A549 treated with RU486 at 1 μM for 4 hours (cell line): ENCODE results near the gene SPAG17. TPM values are rescaled to one million over a fixed set of nuclear protein-coding genes. Genes with fewer than 3 reads are reported as not detected.

Experiments used
- total RNA-seq: library from RNA; stranded (reverse); fragments of 200-300 nt; extraction: Qiagen RNA extraction; gene quantifications from 5 replicates; pipeline ENCODE4 v1.2.3, GENCODE V29; 2022; ENCODE audit warnings: low read depth

Gene SPAG17
- total RNA-seq: not detected in 5 replicates

GRCh38 chr1:118185084-118185832 is at the start of gene SPAG17:
Gene SPAG17 (minus strand): TSS chr1:118185228. CDS start chr1:118185157, 71 bp downstream.

DNA sequence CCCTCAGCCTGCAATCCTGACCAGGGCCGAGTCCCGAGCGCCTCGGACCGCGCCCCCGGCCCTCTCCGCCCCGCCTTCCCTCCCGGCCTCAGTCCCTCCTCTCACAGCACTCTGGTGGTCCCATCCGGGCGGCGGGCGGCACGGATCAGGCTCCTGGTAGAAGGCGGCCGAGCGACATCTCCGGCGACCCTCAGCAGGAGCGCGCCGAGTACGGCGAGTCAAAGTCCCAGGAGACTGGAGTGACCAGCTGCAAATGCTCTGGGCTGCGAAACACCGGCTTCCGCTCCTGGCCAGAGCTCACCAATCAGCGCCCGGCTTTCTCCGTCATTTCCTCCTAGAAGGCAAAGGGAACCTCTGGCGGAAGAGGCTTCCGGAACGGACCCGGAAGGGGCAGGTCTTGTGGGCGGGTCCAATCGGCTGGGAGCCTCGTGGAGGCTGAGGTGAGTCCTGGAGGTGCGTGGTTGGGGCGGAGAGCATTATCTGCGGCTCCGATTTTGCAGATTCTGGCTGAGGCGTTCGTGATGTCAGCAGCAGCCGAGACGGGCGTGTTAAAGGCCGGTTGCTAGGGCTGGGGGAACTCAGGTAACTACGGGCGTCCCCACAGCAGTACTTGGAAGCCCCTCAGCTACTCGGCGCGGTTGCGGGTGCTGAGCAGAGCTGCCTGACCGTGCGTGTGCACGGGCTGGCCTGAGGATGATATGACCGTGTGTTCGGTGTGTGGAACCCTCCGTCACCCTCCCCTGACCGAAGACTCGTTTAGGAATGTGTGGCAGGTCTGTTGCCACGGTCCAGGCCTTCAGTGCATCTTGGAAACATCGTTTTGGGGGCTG is 255.5 kb downstream of the SPAG17 start, which contains the start of the genes GDAP2 and WDR3:
Gene GDAP2 (minus strand): TSS at position 279 of the 830 bp plus-strand sequence. CDS start 9,264 bp downstream, outside the sequence.
Gene WDR3 (plus strand): TSS at position 397 of the 830 bp plus-strand sequence. CDS start 3,581 bp downstream, outside the sequence.

